MCF 10A (cell line): ENCODE measurements around the gene RHPN2. TPM values are rescaled to one million over a fixed set of nuclear protein-coding genes. Genes with fewer than 3 reads are reported as not detected.
"Not testable (repeated sequence)": the region's sequence is repeated elsewhere in the genome, so short reads cannot be mapped to it uniquely, and the experiment has no call there.

Source experiments
- BruUV-seq: library from RNA; stranded (reverse); fragments of 400-500 nt; replicated peaks from 2 replicates; lab custom pipeline; 2021; lab: Mats Ljungman, UMichigan
- CTCF ChIA-PET: fragments of 300-600 bp; sonication (Branson Sonifier 250); formaldehyde crosslinking; extraction: SDS; loops from one replicate; lab custom pipeline; 2021; ENCODE audit warnings: antibody characterized with exemption, inconsistent platforms; lab: Yijun Ruan, JAX
- POLR2A ChIA-PET: fragments of 300-600, 350-650 bp; sonication (Branson Sonifier 250); formaldehyde crosslinking; extraction: SDS; loops from one replicate; lab custom pipeline; 2020; ENCODE audit warnings: antibody characterized with exemption, inconsistent platforms; lab: Yijun Ruan, JAX
- DNase-seq: peaks from one replicate; pipeline ENCODE4 v3.0.0-alpha.2; 2018; ENCODE audit not compliant: unreplicated experiment
- H3K27ac Mint-ChIP-seq: one replicate; pipeline ENCODE4 v1.8.0; 2022; ENCODE audit warnings: mild to moderate bottlenecking, low read depth, mixed read lengths; ENCODE audit not compliant: unreplicated experiment
- H3K27me3 Mint-ChIP-seq: one replicate; pipeline ENCODE4 v1.8.0; 2022; ENCODE audit warnings: mixed read lengths; ENCODE audit not compliant: insufficient read depth, unreplicated experiment
- H3K36me3 Mint-ChIP-seq: one replicate; pipeline ENCODE4 v1.8.0; 2022; ENCODE audit warnings: mild to moderate bottlenecking, moderate library complexity, mixed read lengths; ENCODE audit not compliant: insufficient read depth, unreplicated experiment
- H3K4me1 Mint-ChIP-seq: one replicate; pipeline ENCODE4 v1.8.0; 2022; ENCODE audit warnings: mixed read lengths; ENCODE audit not compliant: insufficient read depth, unreplicated experiment
- H3K4me3 Mint-ChIP-seq: one replicate; pipeline ENCODE4 v1.8.0; 2022; ENCODE audit warnings: mild to moderate bottlenecking, moderate library complexity, mixed read lengths; ENCODE audit not compliant: unreplicated experiment
- H3K9me3 Mint-ChIP-seq: one replicate; pipeline ENCODE4 v1.8.0; 2022; ENCODE audit warnings: mixed read lengths; ENCODE audit not compliant: unreplicated experiment
- CTCF ChIP-seq: fragments of 200-600 bp; IDR thresholded peaks from one replicate; pipeline ENCODE4 v1.8.0; 2022; ENCODE audit warnings: antibody characterized with exemption, mild to moderate bottlenecking; ENCODE audit not compliant: unreplicated experiment
- intact Hi-C: fragments of 100-400 bp; cut with micrococcal nuclease; formaldehyde crosslinking; loops from 2 replicates; pipeline ENCODE4 v1.14.1; 2022
- total RNA-seq: library from RNA; stranded (reverse); gene quantifications from 2 replicates; pipeline ENCODE4 v1.2.3, GENCODE V29; 2022

Gene RHPN2
- total RNA-seq, 1 experiment from 2014 or later: 5.5 TPM

GRCh38 chr19:33048806-33049676 lies 15.6 kb downstream of the RHPN2 start:
- ChIA-PET POLR2A (interaction anchor here (1.1 to 1.4 kb wide), 3 partner anchors 23 to 328 kb away, joined by 3 to 5 read pairs (median 3); no protein-coding TSS in a partner anchor), CTCF (interaction anchor here (0.6 to 0.8 kb wide), 4 partner anchors 49 to 367 kb away, joined by 3 to 4 read pairs (median 3); no protein-coding TSS in a partner anchor)
- Mint-ChIP-seq H3K36me3 (no peaks in the 10 kb centered on the region), H3K4me1 (peaks cover 20% of the 10 kb centered on the region), H3K9me3 (no peaks in the 10 kb centered on the region), H3K4me3 (peak overlapping the region; percentile 23), H3K27me3 (no peaks in the 10 kb centered on the region), H3K27ac (no peak overlapping the region)
- intact Hi-C loops: no loop called here
- DNase-seq: no peak
- no peak for TF ChIP-seq CTCF
- BruUV-seq: no TSS peak

GRCh38 chr19:33047422-33047821 lies 17.3 kb downstream of the RHPN2 start:
- POLR2A ChIA-PET: interaction anchor here (0.6 to 1.7 kb wide), 7 partner anchors 16 to 354 kb away, joined by 3 to 5 read pairs (median 3); partner anchors contain the start of gene GPATCH1
- intact Hi-C loops: no loop called here
- Mint-ChIP-seq H3K4me3 (no peak overlapping the region), H3K27ac (peak overlapping the region; percentile 76), H3K9me3 (no peaks in the 10 kb centered on the region), H3K36me3 (no peaks in the 10 kb centered on the region), H3K27me3 (no peaks in the 10 kb centered on the region), H3K4me1 (peaks cover 17% of the 10 kb centered on the region)
- peak; percentile 80 for DNase-seq
- CTCF ChIA-PET: interaction anchor here (0.7 to 1.6 kb wide), 5 partner anchors 11 to 71 kb away, joined by 3 to 4 read pairs (median 4); no protein-coding TSS in a partner anchor
- no TSS peak for BruUV-seq
- TF ChIP-seq CTCF: no peak

- BruUV-seq, DNase-seq, H3K36me3 Mint-ChIP-seq, H3K4me3 Mint-ChIP-seq, H3K27me3 Mint-ChIP-seq, H3K4me1 Mint-ChIP-seq, intact Hi-C loops, H3K9me3 Mint-ChIP-seq: not testable (repeated sequence)
- POLR2A ChIA-PET: interaction anchor here (1.0 kb wide), 1 partner anchor 14 kb away, joined by 3 read pairs; no protein-coding TSS in a partner anchor
- CTCF ChIA-PET: interaction anchor here (0.6 kb wide), 1 partner anchor 26 kb away, joined by 4 read pairs; no protein-coding TSS in a partner anchor
- H3K27ac Mint-ChIP-seq: peak overlapping the region; percentile 67
Observed at GRCh38 chr19:33041828-33042160, 22.9 kb downstream of the RHPN2 start.

- no peak for TF ChIP-seq CTCF
- CTCF ChIA-PET: no interaction called here
- no peaks in the 10 kb centered on the region for H3K9me3 Mint-ChIP-seq
- no peaks in the 10 kb centered on the region for H3K27me3 Mint-ChIP-seq
- no peaks in the 10 kb centered on the region for H3K4me1 Mint-ChIP-seq
- no peak overlapping the region for H3K4me3 Mint-ChIP-seq
- DNase-seq: peak; percentile 82
- intact Hi-C loops: no loop called here
- no TSS peak for BruUV-seq
- POLR2A ChIA-PET: no interaction called here
- H3K36me3 Mint-ChIP-seq: no peaks in the 10 kb centered on the region
- peak overlapping the region; percentile 67 for H3K27ac Mint-ChIP-seq
Observed at GRCh38 chr19:33040994-33041827, 23.5 kb downstream of the RHPN2 start.
